Endothelial cell of coronary artery (primary cell): ENCODE measurements around the gene OR52K1. TPM values are rescaled to one million over a fixed set of nuclear protein-coding genes. Genes with fewer than 3 reads are reported as not detected.

Source experiments
- total RNA-seq: library from RNA; depleted of rRNA; stranded (reverse); fragments of >200 nt; gene quantifications from 2 replicates; pipeline ENCODE4 v1.2.3, GENCODE V29; 2014

OR52K1 gene
- not detected in 2 replicates for total RNA-seq

GRCh38 chr11:4482445-4482844, at the start of gene OR52K1:
TSS of gene OR52K1 (plus strand) at chr11:4482646. CDS start at chr11:4488901, 6,255 bp downstream.

GRCh38 chr11:4448995-4449394, 33.5 kb upstream of the OR52K1 start, which contains the start of gene OR52K2:
TSS of gene OR52K2 (plus strand) at chr11:4449295. CDS start at chr11:4449340, 45 bp downstream.

Other genes starting within 250 kb of the OR52K1 start
- gene OR52B4, start 114.3 kb upstream of the OR52K1 start, total RNA-seq: not detected in 2 replicates
- 22.7 and 24.7 TPM in 2 replicates for gene TRIM21, start 88.9 kb upstream of the OR52K1 start, total RNA-seq
- gene OR52K2, start 33.4 kb upstream of the OR52K1 start, total RNA-seq: not detected in 2 replicates
- gene OR52M1, start 62.5 kb downstream of the OR52K1 start, total RNA-seq: not detected in 2 replicates
- gene OR52I2, start 99.1 kb downstream of the OR52K1 start, total RNA-seq: not detected in 2 replicates
- not detected in 2 replicates for gene OR52I1, start 111.4 kb downstream of the OR52K1 start, total RNA-seq
- 7.1 and 14.4 TPM in 2 replicates for gene TRIM68, start 125.6 kb downstream of the OR52K1 start, total RNA-seq
- gene OR51D1, start 154.8 kb downstream of the OR52K1 start, total RNA-seq: not detected in 2 replicates
- not detected in 2 replicates for gene OR51E1, start 161.3 kb downstream of the OR52K1 start, total RNA-seq
- not detected in 2 replicates for gene OR51E2, start 215.2 kb downstream of the OR52K1 start, total RNA-seq
- gene MMP26, start 222.1 kb downstream of the OR52K1 start, total RNA-seq: not detected in 2 replicates